Stimulated activated CD4-positive, alpha-beta T cell treated with anti-CD3 and anti-CD28 coated beads, Interleukin-1b, Interleukin-23, amount 100 ng/mL, for 24 hours (primary cell): ENCODE data around the gene PROC.
"Not testable (repeated sequence)": the region's sequence is repeated elsewhere in the genome, so short reads cannot be mapped to it uniquely, and the experiment has no call there.

ENCODE experiments used
- DNase-seq, 4 experiments: peaks; one replicate each; pipeline ENCODE4 v3.0.0-alpha.2; 2020; ENCODE audit warnings: low read depth in 4 of 4, low spot score in 1 of 4

PROC gene

DNA sequence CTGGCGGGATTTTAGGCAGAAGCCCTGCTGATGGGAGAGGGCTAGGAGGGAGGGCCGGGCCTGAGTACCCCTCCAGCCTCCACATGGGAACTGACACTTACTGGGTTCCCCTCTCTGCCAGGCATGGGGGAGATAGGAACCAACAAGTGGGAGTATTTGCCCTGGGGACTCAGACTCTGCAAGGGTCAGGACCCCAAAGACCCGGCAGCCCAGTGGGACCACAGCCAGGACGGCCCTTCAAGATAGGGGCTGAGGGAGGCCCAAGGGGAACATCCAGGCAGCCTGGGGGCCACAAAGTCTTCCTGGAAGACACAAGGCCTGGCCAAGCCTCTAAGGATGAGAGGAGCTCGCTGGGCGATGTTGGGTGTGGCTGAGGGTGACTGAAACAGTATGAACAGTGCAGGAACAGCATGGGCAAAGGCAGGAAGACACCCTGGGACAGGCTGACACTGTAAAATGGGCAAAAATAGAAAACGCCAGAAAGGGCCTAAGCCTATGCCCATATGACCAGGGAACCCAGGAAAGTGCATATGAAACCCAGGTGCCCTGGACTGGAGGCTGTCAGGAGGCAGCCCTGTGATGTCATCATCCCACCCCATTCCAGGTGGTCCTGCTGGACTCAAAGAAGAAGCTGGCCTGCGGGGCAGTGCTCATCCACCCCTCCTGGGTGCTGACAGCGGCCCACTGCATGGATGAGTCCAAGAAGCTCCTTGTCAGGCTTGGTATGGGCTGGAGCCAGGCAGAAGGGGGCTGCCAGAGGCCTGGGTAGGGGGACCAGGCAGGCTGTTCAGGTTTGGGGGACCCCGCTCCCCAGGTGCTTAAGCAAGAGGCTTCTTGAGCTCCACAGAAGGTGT lies 8.5 kb downstream of the PROC start:
- no peak for DNase-seq

DNA sequence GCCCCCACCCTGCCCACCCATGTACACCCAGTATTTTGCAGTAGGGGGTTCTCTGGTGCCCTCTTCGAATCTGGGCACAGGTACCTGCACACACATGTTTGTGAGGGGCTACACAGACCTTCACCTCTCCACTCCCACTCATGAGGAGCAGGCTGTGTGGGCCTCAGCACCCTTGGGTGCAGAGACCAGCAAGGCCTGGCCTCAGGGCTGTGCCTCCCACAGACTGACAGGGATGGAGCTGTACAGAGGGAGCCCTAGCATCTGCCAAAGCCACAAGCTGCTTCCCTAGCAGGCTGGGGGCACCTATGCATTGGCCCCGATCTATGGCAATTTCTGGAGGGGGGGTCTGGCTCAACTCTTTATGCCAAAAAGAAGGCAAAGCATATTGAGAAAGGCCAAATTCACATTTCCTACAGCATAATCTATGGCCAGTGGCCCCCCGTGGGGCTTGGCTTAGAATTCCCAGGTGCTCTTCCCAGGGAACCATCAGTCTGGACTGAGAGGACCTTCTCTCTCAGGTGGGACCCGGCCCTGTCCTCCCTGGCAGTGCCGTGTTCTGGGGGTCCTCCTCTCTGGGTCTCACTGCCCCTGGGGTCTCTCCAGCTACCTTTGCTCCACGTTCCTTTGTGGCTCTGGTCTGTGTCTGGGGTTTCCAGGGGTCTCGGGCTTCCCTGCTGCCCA lies 9.3 kb downstream of the PROC start:
- no peak for DNase-seq

DNA sequence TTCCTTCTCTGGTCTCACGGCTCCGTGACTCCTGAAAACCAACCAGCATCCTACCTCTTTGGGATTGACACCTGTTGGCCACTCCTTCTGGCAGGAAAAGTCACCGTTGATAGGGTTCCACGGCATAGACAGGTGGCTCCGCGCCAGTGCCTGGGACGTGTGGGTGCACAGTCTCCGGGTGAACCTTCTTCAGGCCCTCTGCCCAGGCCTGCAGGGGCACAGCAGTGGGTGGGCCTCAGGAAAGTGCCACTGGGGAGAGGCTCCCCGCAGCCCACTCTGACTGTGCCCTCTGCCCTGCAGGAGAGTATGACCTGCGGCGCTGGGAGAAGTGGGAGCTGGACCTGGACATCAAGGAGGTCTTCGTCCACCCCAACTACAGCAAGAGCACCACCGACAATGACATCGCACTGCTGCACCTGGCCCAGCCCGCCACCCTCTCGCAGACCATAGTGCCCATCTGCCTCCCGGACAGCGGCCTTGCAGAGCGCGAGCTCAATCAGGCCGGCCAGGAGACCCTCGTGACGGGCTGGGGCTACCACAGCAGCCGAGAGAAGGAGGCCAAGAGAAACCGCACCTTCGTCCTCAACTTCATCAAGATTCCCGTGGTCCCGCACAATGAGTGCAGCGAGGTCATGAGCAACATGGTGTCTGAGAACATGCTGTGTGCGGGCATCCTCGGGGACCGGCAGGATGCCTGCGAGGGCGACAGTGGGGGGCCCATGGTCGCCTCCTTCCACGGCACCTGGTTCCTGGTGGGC lies 10.0 kb downstream of the PROC start:
- DNase-seq, result no peak

GRCh38 chr2:127428815-127429109 lies 10.5 kb downstream of the PROC start:
- no peak for DNase-seq

- DNase-seq, result no peak
These were observed 11.1 kb downstream of the PROC start for GRCh38 chr2:127429291-127429690.

DNA sequence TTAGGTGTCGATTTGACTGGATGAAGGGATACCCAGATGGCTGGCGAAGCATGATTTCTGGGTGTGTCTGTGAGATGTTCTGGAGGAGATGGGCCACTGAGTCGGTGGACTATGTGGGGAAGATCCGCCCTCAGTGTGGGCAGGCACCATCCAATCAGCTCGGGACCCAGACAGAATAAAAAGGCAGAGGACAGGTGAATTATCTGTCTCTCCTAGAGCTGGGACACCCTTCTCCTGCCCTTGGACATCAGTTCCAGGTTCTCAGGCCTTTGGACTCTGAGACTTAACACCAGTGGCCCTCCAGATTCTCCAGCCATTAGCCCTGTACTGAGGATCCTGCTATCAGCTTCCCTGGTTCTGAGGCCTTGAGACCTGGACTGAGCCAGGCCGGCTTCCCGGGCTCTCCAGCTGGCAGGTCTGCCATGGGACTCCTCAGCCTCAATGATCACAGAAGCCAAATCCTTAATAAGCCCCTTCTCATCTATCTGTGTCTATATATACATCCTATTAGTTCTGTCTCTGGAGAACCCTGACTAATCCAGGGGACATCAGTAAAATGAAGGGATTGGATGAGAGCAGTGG lies 11.7 kb downstream of the PROC start:
- DNase-seq, result no peak

GRCh38 chr2:127431408-127432023 lies 13.3 kb downstream of the PROC start:
- DNase-seq, result no peak

- DNase-seq, result no peak
These were observed 16.3 kb downstream of the PROC start for GRCh38 chr2:127434515-127434914.

DNA sequence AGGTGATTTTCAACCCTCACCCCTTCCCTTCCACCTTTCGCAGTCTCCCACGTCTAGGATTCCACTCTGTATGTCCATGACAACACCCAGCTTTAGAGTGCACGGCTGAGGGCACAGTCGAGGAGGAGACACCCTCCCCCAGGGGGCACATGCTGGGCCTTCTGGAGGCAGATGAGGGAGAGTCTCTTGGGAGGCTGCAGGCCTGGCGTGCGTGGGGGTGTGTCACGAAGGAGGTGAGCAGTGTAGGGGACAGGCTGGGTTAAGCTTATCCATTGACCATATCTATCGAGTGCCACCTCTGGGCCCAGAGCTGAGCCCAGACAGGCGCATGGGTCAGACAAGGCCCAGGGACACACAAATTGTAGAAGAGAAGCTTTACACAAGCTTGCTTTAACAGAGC lies 18.8 kb downstream of the PROC start:
- no peak for DNase-seq

- no peak for DNase-seq
These were observed 19.8 kb downstream of the PROC start for GRCh38 chr2:127437781-127438726.

GRCh38 chr2:127439343-127439742 lies 21.1 kb downstream of the PROC start:
- no peak for DNase-seq

- DNase-seq, result no peak
These were observed 30.3 kb downstream of the PROC start for GRCh38 chr2:127448526-127448925.

DNA sequence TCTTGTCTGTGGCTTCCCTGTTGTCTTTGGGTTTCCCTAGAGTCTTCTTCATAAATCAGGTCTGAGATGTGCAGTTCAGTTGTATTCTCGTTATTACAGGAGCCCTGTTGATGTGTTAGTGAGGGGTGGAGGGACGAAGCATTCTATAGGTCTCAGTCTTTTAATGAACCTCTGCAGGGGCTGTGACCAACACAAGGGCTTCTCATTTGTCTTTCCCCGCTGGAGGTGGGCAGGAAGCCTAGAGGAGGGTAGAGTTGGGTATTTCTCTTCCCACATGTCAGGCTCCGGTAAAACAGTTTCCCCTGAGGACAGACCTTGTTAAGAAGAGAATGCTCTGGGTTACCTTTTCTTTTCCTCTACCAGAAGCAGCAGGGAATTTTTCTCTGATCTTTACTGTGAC lies 31.2 kb downstream of the PROC start:
- DNase-seq, result no peak

DNA sequence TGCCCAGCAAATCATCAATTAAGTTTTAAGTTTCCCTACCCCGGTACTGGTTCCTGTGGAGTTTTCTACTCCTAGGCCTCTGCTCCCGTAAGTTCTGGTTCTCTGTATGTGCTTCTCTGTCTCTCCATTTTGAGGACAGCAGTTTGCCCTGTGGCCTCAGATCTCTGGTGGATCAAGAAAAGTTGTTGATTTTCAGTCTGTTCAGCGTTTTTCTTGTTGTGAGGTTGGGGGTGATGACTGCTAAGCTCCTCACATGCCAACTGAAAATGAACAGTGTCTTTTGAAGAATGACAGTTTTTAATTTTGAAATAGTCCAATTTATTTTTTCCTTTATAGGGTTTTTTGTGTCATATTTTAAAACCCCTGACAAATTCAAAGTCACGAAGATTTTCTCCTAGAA lies 31.7 kb downstream of the PROC start:
- DNase-seq, result no peak

DNA sequence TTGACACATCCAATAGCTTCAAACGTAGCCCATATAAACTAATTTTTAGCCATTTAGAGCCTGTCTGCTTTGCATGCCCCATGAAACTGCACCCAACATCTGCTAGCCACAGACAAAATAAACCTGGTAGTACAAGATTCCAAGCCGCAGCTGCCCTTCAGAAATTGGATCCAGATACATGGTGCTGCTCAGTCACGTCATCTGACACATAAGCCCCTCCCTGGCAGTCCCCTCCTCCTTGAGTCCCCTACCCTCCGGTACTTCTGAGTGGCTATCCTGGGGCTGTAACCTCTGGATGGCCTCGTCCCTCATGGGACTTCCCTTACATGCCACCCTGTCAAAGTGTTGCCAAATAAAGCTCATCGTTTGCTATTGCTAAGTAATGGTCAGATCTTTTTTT lies 33.8 kb downstream of the PROC start:
- no peak for DNase-seq

GRCh38 chr2:127452423-127452822 lies 34.2 kb downstream of the PROC start:
- not testable (repeated sequence) for DNase-seq

- no peak for DNase-seq
These were observed 34.8 kb downstream of the PROC start for GRCh38 chr2:127453013-127453391.

DNA sequence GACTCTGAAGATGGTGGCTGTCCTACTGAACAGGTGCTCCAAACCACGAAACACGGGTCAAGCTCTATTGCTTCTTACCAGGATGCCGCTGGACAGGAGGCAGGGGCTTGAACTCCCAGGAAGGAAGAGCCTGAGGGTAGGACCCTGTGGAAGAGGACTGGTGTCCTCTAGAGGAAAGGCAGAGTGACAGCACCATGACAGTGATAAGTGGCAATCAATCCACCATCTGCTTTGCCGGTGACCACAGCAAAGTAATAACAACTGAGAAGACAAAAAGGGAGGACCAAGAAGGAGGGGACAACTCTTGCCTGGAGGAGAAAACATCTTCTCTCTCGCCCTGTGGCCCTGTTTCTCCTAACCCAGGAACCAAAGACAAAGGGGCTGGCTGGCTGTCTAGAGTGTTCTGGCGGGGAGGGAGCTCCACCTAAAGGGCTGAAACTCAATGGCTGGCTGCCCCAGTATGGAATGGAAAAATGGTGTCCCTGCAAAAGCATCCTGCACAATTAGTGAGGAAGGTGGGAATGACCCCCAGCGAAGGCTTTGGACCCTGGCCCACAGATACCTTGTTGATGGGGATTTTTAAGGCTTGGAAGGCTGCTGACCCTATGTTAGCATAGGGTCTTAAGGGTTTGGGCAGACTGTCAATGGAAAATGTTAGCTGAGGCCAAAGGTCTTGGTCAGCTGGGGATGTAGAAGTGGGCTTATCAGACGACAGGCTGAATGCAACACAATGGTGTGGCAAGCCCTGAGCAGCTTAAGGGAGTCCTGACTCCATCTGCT lies 35.4 kb downstream of the PROC start:
- DNase-seq, result no peak
